HAP-1 (cell line): ENCODE measurements around the gene PRF1.

ENCODE experiments used
- DNase-seq, 2 experiments: peaks; one replicate each; pipeline ENCODE4 v3.0.0-alpha.2; 2016 to 2020; ENCODE audit warnings: low spot score in 2 of 2
- H3K27me3 ChIP-seq: fragments of 250-450 bp; sonication (Bioruptor Pico); 2 replicates; pipeline ENCODE4 v1.5.1; 2020; ENCODE audit warnings: low read depth, mild to moderate bottlenecking, moderate library complexity
- H3K36me3 ChIP-seq: fragments of 250-450 bp; sonication (Bioruptor Pico); replicated peaks from 2 replicates; pipeline ENCODE4 v1.5.1; 2020; ENCODE audit warnings: mild to moderate bottlenecking
- H3K4me1 ChIP-seq: fragments of 250-450 bp; sonication (Bioruptor Pico); 2 replicates; pipeline ENCODE4 v1.5.1; 2020; ENCODE audit warnings: mild to moderate bottlenecking
- H3K4me3 ChIP-seq: fragments of 250-450 bp; sonication (Bioruptor Pico); 2 replicates; pipeline ENCODE4 v1.5.1; 2020; ENCODE audit warnings: mild to moderate bottlenecking, moderate library complexity
- H3K9me3 ChIP-seq: fragments of 250-450 bp; sonication (Bioruptor Pico); 2 replicates; pipeline ENCODE4 v1.5.1; 2020; ENCODE audit warnings: mild to moderate bottlenecking, moderate library complexity
- in situ Hi-C: fragments of 300-500 bp; cut with MboI; formaldehyde crosslinking; loops from 3 replicates; pipeline ENCODE4 v1.14.3; 2020; ENCODE audit warnings: low sequenced_read_pairs, inconsistent platforms, mixed read lengths

Gene PRF1

DNA sequence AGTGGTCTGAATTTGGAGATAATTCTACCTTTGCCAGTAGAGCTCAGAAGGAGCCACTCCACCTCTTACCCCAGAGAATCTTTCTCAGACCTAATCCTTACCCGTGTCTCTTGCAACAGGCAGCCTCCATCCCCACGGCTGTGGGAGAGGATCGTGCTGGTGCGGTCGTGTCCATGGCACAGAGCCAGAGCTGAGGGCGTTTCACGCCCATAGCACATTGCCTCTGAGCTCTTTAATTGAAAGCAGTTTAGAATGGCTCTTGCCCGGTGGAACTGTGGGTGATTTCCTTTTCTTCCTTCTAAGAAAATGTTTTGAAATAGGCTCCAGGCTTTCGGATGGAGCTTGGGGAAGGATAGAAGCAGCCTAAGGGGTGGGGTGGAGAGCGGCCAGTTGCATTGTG is 41.5 kb downstream of the PRF1 start:
- Histone ChIP-seq H3K4me1 (no peaks in the 10 kb centered on the region), H3K27me3 (no peaks in the 10 kb centered on the region), H3K4me3 (no peak overlapping the region), H3K9me3 (no peaks in the 10 kb centered on the region), H3K36me3 (no peaks in the 10 kb centered on the region)
- no peak for DNase-seq
- in situ Hi-C loops, result no loop called here

DNA sequence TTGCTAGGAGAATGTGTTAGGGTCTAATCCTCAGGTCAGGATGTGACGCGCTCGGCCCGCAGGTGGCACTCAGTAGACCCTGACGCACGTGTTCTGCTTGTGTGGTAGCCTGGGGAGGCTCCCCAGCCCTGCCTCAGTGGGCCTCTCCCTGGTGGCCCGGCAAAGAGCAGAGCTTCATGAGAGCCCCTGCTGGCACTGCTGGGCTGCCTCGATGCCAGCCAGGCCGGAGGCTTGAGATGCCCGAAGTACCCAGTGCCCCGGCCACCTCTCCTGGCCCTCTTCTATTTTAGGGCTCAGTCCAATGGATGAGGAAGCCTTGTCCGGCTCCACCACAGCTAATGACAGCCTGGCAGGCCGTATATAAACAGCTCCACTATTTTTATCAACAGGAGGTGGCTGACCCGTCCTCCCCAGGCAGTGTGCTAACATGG is 42.0 kb downstream of the PRF1 start:
- in situ Hi-C loops, result no loop called here
- Histone ChIP-seq H3K9me3 (no peaks in the 10 kb centered on the region), H3K4me1 (no peaks in the 10 kb centered on the region), H3K36me3 (no peaks in the 10 kb centered on the region), H3K27me3 (no peaks in the 10 kb centered on the region), H3K4me3 (no peak overlapping the region)
- DNase-seq, result no peak

DNA sequence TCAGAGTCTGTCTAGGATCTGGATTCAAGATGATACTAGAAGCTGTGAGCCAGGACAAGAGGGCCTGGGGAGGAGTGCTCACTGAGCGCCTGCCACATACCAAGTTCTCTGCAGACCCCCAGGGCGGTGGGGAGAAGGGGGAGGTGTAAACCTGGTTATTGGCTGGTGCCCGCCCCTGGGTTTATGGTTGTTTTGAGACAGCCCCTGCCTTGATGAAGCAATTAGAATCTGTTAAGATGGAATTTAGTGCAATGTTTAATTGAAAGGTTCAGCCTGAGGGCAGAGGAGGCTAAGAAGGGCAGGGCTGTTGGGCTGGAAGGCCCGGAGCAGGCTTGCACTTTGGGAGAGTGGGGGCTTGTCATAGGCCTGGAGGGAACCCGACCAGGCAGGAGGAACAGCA is 42.7 kb downstream of the PRF1 start:
- in situ Hi-C loops, result loop anchor here (10.0 kb wide), 1 partner anchor 325 kb away; the partner anchor contains the start of gene PCBD1
- Histone ChIP-seq H3K27me3 (no peaks in the 10 kb centered on the region), H3K4me1 (no peaks in the 10 kb centered on the region), H3K4me3 (no peak overlapping the region), H3K9me3 (no peaks in the 10 kb centered on the region), H3K36me3 (no peaks in the 10 kb centered on the region)
- no peak for DNase-seq

DNA sequence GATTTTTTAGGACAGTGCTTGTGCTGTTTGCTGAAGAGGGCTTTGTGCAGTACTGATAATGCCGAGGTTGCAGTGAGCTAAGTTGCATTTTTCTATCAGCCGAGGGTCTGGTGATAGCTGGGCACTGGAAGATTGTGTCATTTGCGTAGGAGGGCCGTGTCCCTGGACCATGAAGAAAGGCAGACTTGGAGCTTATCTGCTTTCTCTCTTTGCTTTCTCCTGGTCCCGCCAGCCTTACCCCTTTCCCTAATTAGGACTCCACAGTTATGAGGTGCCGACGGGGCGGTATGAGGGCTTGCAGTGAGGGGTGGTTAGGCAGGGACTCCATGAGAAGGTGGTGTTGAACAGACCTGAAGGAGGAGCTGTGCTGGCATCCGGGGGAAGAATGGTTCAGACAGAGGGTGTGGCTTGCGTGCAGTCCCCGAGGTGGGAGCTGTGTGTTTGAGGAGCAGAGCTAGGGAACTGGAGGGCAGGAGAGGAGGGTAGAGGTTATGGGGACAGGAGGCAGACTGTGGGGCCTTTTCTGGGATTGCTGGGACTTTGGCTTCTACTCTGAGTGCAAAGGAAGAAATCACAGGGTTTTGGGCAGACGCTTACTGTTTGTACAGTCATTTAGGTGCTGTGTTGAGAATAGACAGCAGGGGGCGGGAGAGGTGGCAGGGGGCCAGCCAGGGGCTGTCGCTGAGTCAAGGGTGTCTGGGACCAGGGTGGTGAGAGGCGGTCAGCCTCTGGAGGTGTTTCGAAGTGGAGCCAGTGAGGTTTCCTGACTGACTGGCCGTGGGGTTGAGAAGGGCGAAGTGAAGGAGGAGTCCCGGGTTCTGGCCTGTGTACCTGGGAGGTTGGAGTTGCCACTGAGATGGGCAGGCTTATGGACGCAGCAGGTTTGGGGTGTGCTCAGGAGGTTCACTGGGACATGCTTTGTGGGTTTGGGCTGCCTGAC is 43.4 kb downstream of the PRF1 start:
- in situ Hi-C loops, result loop anchor here (10.0 kb wide), 1 partner anchor 326 kb away; the partner anchor contains the start of gene PCBD1
- Histone ChIP-seq H3K4me1 (no peaks in the 10 kb centered on the region), H3K27me3 (no peaks in the 10 kb centered on the region), H3K36me3 (no peaks in the 10 kb centered on the region; the same call in 1 of the 2 replicates), H3K9me3 (no peaks in the 10 kb centered on the region), H3K4me3 (no peak overlapping the region)
- DNase-seq, result peak; percentile 41 to 72

DNA sequence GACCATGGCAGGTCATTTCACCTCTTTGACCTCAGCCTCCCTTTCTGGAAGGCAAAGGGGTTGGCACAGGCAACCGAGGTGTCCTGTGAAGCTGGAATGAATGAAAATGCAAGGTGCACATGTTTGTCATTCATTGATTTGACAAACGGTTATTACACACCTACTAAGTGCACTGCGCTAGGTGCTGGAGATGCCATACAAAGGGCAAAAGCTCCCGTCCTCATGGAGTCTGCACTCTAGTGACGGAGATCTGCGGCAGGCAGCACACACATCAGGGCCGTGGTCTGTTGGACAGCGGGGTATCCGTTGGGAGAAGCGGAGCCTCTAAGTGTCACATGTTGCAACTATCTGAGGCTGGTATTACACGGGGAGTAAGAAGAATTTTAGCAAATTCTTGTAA is 44.2 kb downstream of the PRF1 start:
- Histone ChIP-seq H3K36me3 (peaks cover 3% of the 10 kb centered on the region), H3K4me3 (no peak overlapping the region), H3K4me1 (no peaks in the 10 kb centered on the region), H3K27me3 (no peaks in the 10 kb centered on the region), H3K9me3 (no peaks in the 10 kb centered on the region)
- in situ Hi-C loops, result loop anchor here (10.0 kb wide), 1 partner anchor 327 kb away; the partner anchor contains the start of gene PCBD1
- DNase-seq, result no peak

DNA sequence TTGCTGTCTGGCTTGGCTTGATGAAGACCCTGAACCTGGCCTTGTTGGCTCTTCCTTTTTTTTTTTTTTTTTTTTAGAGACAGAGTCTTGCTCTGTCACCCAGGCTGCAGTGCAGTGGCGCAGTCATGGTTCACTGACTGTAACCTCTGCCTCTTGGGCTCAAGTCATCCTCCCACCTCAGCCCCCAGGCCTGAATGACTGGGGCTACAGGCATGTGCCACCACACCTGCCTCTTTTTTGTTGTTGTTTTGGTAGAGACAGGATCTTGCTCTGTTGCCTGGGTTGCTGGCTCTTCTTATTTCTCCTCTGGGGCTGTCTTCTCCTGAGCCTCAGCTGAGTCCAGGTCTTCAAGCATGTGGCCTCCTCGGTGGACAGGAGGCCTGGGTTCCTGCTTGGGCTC is 44.7 kb downstream of the PRF1 start:
- in situ Hi-C loops, result loop anchor here (10.0 kb wide), 1 partner anchor 327 kb away; the partner anchor contains the start of gene PCBD1
- H3K4me1 ChIP-seq, result no peaks in the 10 kb centered on the region

DNA sequence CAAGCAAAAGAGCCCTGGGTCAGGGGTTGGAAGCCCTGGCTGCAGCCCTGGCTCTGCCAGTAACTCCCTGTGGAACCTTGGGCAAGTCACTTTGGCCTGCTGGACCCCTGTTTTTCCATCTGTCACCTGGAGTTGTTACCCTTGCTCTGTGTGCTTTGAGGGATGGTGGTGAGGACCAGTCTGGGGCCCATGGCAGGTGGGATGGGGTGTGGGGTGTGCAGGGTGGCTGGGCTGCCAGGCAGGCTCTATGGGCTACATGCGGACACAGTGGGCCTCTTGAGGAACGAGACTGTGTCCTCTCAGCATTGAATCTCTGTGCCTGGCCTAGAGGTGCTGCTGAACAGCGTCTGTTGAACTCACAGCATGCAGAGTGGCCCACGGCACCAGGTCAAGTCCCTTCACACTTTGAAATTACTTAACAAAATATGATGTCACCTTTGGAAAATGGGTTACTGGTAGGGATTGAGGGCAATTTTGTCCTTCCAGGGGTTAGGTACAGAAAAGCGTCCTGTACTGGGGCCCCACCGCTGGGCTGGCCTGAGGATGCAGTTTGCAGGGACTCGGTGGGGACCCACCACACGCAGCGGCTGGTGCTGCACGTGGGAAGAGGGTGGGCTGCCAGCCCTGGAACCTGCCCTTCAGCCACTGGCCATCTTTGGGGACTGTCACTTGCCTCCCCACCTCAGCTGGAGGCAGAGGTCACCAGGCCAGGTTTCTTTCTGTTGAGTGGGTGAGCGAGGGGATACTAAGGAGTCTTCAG is 45.3 kb downstream of the PRF1 start:
- in situ Hi-C loops, result loop anchor here (10.0 kb wide), 1 partner anchor 328 kb away; the partner anchor contains the start of gene PCBD1
- no peak overlapping the region for H3K4me3 ChIP-seq
- no peaks in the 10 kb centered on the region for H3K27me3 ChIP-seq
- H3K9me3 ChIP-seq, result no peaks in the 10 kb centered on the region
- no peak for DNase-seq
- H3K36me3 ChIP-seq, result peaks cover 3% of the 10 kb centered on the region
- H3K4me1 ChIP-seq, result no peaks in the 10 kb centered on the region

More for the DNA sequence above, 44.7 kb downstream of the PRF1 start:
- no peak overlapping the region for H3K4me3 ChIP-seq
- peaks cover 3% of the 10 kb centered on the region for H3K36me3 ChIP-seq
- no peaks in the 10 kb centered on the region for H3K27me3 ChIP-seq
- H3K9me3 ChIP-seq, result no peaks in the 10 kb centered on the region
- DNase-seq, result no peak

DNA sequence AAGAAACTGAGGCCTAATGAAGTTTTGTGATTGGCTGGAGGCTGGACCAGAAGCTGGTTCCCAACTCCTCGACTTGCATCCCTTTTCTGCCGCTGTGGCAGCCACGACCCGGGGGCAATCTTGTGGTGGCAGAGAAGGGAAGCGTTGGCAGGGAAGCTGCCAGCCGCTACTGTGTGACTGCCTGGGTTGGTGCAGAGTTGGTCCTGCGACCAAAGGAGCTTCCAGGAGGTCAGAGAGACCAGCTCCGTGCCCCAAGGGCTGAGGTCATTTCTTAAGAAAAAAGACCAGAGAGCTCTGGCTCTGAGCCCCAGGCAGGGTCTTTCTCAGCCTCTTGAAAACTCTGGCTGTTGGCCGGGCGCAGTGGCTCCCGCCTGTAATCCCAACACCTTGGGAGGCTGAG is 47.2 kb downstream of the PRF1 start:
- in situ Hi-C loops, result loop anchor here (10.0 kb wide), 1 partner anchor 329 kb away; the partner anchor contains the start of gene PCBD1
- DNase-seq, result no peak
- H3K4me1 ChIP-seq, result no peaks in the 10 kb centered on the region
- H3K9me3 ChIP-seq, result no peaks in the 10 kb centered on the region
- no peaks in the 10 kb centered on the region for H3K27me3 ChIP-seq
- H3K36me3 ChIP-seq, result peaks cover 13% of the 10 kb centered on the region
- no peak overlapping the region for H3K4me3 ChIP-seq

DNA sequence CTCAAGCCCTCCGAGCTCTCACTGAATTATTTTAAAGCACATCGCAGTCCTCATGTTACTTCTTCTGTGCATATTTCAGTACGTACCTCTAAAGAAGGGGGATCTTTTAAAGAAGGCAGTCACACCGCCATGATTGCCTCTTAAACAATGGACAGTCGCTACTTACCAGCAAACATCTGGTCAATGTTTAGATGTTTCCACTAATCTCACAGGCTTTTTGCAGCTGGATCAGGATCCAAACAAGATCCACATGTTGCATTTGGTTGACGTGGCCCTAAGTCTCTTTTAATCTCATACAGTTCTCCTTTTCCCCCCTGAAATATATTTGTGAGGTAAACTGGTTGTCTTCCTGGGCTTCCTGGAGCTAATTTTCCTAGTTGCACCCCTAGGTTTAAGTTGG is 50.0 kb downstream of the PRF1 start:
- Histone ChIP-seq H3K9me3 (no peaks in the 10 kb centered on the region), H3K27me3 (no peaks in the 10 kb centered on the region), H3K4me1 (no peaks in the 10 kb centered on the region), H3K4me3 (no peak overlapping the region), H3K36me3 (peaks cover 13% of the 10 kb centered on the region)
- DNase-seq, result no peak
- in situ Hi-C loops, result loop anchor here (10.0 kb wide), 1 partner anchor 332 kb away; the partner anchor contains the start of gene PCBD1

DNA sequence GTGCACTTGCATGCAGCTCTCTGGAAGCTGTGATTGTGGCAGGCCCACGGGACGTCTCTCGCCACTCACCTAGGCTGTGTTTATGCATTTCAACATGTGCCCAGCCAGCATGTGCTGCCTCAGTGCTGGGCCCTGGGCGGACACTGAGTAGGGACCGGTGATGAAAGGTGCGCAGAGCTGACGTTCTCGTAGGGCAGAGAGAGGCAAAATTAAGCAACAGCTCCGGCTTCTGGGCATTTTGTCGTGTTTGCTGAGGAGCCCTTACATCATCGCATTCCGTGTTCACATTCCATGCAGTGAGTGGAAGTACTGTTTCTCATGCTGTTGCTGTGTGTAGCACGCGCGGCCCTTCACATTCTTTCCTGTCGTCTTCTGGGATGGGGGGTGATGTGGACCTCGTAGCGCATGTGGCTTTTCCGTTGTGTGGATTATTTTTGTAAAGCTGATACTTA is 50.5 kb downstream of the PRF1 start:
- no peak for DNase-seq
- Histone ChIP-seq H3K27me3 (no peaks in the 10 kb centered on the region), H3K36me3 (peaks cover 13% of the 10 kb centered on the region), H3K9me3 (no peaks in the 10 kb centered on the region), H3K4me3 (no peak overlapping the region), H3K4me1 (no peaks in the 10 kb centered on the region)
- in situ Hi-C loops, result loop anchor here (10.0 kb wide), 1 partner anchor 333 kb away; the partner anchor contains the start of gene PCBD1

DNA sequence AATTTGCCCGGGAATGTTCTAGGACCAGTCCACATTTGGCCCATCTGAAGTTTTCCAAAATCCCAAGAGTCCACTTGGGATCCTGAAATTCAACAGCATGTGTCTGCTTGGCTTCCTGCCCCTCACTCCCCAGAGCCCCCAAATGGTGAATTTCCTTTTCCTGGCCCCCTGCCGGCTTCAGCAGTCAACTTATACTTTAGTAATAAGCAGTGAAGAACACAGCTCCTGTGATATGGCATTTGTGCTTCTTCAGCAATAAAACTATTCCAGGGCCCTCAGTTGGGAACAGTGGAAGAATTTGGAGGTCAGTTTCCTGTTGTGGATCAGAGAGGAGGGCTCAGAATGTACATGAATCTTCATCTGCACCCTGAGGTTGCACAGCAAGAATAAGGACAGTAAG is 51.1 kb downstream of the PRF1 start:
- no peak for DNase-seq
- no peaks in the 10 kb centered on the region for H3K9me3 ChIP-seq
- in situ Hi-C loops, result loop anchor here (10.0 kb wide), 1 partner anchor 333 kb away; the partner anchor contains the start of gene PCBD1

DNA sequence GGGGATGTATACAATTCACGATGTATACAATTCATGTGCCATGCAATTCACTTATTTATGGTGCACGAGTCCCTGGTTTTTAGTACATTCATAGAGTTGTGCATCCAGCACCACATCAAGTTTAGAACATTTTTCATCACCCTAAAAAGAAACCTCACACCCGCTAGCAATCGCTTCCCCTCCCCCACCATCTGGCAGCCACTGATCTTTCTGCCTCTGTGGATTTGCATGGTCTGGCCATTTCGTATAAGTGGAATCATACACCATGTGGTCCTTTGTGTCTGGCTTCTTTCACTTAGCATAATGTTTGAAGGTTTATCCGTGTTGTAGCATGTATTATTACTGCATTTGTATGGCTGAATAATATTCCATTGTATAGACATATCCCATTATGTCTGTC is 52.1 kb downstream of the PRF1 start:
- peaks cover 13% of the 10 kb centered on the region for H3K36me3 ChIP-seq
- no peaks in the 10 kb centered on the region for H3K9me3 ChIP-seq
- H3K27me3 ChIP-seq, result no peaks in the 10 kb centered on the region
- H3K4me3 ChIP-seq, result no peak overlapping the region
- in situ Hi-C loops, result loop anchor here (10.0 kb wide), 1 partner anchor 334 kb away; the partner anchor contains the start of gene PCBD1
- H3K4me1 ChIP-seq, result no peaks in the 10 kb centered on the region
- no peak for DNase-seq

More for the DNA sequence above, 51.1 kb downstream of the PRF1 start:
- H3K36me3 ChIP-seq, result peaks cover 13% of the 10 kb centered on the region
- H3K4me3 ChIP-seq, result no peak overlapping the region
- H3K4me1 ChIP-seq, result no peaks in the 10 kb centered on the region
- H3K27me3 ChIP-seq, result no peaks in the 10 kb centered on the region

DNA sequence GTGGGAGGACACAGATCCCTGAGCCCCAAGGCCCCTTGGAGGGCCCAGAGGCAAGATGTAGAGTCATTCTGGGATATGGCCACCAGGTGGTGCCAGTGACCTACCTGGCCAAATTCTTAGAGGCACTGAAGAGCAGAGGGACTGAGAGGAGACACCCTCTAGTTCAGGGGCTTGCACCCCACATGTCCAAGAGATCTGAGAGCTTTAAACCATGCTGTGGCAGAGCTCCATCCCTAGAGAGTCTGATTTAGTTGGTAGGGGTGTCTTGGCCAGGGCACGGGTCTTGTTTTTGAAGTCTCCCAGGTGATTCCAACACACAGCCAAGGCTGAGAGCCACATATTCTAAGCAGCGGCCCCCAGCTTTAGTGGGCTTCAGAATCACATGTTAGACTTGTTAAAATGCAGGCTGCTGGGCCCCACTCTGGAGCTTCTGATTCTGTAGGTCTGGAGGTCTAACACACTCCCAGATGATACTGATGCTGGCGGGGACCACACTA is 52.5 kb downstream of the PRF1 start:
- DNase-seq, result peak in 1 of 2 experiments; percentile 76
- peaks cover 13% of the 10 kb centered on the region for H3K36me3 ChIP-seq
- in situ Hi-C loops, result loop anchor here (10.0 kb wide), 2 partner anchors 215 to 335 kb away; partner anchors contain the start of gene PCBD1
- no peaks in the 10 kb centered on the region for H3K9me3 ChIP-seq
- H3K4me1 ChIP-seq, result no peaks in the 10 kb centered on the region
- no peaks in the 10 kb centered on the region for H3K27me3 ChIP-seq
- no peak overlapping the region for H3K4me3 ChIP-seq
